ENCODE data around the gene SAMD11.
"Not testable (repeated sequence)": the region's sequence is repeated elsewhere in the genome, so short reads cannot be mapped to it uniquely, and the experiment has no call there.

SAMD11 gene

DNA sequence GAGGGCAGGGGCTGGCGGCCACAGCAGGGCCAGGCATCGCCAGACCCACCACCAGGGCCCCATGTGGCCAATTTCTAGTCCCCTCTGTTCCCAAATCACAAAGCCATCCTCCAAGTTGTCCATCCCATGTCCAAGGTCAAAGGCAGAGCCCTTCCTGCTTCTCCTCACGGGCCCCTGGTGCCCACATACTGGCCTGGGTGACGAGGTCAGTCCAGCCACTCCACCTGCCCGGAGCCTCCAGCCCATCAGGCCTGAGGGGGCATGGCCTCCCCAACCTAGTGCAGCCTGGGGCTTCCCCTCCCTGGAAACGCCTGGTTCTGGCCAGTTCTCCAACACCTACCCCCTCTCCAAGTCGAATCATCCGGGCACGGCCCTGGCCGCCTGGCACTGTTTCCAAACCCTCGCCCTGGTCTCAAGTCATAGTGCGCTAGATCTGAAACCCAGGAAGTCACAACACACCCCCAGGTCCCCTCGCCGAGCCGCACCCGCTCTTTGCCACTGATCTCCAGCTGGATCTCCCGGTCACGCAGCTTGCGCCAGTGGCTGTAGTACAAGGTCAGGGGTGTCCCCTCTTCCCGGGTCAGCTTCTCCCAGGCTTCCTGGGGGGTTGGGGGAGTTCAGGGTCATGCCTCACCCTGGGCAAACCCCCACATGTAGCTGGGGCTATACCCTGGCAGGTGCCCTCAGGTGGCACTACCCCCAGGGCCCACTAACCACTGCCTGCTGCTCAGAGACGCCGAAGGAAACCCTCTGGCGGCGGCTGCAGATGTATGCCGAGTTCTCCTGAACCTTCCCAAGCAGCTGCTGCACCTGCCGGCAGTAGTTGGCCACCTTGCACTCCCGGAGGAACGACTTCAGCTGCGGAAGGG is 22.2 kb downstream of the SAMD11 start:
- no peak for DNase-seq

DNA sequence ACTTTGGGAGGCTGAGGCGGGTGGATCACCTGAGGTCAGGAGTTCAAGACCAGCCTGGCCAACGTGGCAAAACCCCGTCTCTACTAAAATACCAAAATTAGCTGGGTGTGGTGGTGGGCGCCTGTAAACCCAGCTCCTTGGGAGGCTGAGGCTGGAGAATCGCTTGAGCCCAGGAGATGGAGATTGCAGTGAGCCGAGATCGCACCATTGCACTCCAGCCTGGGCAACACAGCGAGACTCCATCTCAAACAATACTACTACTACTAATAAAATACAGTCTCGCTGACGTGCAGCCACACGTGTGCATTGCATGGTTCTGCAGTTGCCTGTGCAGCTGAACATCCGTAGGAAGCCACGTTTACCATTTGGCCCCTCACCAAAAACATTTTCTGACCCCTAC is 23.1 kb downstream of the SAMD11 start:
- not testable (repeated sequence) for DNase-seq

- no peak for DNase-seq
These were observed 24.2 kb downstream of the SAMD11 start for GRCh38 chr1:947958-948357.

DNA sequence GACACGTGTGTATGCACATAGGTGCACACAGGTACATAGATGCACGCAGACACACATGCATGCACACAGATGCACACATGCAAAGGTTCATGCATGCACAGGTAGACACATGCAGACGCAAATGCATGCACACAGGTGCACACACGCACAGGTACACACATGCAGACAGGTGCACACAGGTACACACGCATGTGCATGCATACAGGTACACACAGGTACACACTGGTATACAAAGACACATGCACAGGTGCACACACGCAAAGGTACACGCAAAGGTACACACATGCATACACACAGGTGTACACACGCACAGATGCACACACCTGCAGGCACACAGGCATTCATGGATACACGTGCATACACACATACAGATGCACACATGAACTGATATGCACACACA is 26.5 kb downstream of the SAMD11 start:
- DNase-seq = no peak

DNA sequence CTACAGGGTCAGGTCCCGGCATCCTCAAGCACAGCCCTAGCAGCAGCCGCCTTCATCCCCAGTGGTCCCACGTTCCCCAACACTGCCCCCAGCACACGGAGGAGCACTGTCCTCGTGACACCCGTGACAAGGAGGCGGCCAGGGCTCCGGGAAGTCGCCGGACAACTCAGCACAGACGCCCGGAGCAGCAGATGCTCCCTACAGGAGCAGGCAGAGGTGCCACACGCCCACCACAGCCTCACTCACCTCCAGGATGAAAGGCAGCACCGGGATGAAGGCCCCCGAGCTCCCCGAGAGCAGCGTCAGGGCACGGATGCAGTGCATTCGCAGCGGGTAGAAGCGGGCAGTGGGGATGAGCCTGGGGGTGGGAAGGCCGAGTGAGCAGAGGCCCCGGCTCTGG is 27.2 kb downstream of the SAMD11 start:
- no peak for DNase-seq

- no peak for DNase-seq
These were observed 27.6 kb downstream of the SAMD11 start for GRCh38 chr1:951364-951763.

DNA sequence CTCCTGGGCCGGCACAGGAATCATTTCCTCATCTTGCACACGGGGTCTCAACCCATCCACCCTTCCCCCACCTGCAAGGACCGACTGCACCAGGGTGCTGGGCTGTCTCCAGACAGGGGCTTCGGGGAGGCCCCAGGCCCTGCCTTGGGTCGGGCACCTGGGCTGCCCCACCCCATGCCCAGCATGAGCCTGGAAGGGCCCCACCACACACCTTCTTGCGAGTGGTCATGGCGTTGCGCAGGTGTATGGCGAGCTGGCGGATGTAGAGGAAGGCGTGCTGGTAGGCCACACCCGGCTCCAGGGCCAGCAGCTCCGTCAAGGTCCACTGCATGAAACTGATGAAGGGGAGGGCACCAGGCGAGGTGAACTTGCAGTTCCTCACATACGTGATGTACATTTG is 28.5 kb downstream of the SAMD11 start:
- no peak for DNase-seq

DNA sequence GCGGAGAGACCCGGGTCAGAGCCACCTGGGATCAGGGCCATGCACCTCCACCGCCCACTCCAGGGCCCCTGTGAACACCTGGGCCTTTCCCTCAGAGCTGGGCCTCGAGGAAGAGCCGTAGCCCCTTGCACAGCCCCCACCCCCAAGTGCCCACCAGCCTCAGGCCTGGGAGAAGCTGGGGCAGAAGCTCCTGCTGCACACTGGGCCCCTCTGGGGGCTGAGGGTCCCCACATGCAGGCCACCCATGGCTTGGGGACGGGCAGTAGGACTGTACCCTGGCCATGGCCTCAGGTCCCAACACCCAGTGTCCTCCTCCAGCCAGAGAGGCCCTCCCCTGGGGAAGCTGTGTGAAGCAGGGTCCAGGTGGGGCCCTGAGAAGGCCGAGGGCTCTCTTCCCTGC is 28.9 kb downstream of the SAMD11 start:
- no peak for DNase-seq

DNA sequence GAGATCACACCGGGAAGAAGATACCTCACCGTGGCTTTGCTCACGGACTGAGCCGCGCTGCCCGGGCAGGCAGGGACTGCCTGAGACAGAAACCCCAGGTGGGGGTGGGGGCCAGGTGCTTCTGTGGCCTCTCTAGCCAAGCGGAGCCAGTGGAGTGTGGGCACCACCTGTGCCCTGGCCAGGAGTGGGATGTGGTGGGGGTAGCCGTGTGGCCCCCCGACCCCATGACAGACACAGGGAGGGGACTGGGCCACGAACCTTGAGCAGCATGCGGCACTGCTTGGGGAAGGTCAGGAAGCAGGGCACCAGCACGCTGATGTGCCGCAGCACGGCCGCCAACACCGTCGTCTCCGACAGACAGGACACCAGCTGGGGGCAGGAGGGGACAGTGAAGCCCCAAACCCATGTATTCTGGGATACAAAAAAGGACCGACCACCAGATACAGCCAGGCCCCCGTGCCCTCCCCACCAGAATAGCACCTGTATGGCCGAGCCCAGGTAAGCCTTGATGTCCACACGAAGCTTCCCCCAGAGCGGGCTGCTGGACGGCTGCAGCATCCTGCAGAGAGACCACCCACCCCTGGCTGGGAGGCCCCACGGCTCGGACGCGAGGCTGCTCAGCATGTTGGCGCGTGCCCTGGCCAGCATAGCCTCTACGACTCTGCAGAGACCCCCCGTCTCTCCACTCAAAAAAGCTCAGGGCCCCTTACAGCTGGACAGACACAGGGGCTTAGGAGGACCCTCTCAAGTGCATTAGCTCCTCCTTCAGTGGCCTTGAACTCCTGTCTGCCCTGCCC is 30.0 kb downstream of the SAMD11 start:
- DNase-seq = no peak

DNA sequence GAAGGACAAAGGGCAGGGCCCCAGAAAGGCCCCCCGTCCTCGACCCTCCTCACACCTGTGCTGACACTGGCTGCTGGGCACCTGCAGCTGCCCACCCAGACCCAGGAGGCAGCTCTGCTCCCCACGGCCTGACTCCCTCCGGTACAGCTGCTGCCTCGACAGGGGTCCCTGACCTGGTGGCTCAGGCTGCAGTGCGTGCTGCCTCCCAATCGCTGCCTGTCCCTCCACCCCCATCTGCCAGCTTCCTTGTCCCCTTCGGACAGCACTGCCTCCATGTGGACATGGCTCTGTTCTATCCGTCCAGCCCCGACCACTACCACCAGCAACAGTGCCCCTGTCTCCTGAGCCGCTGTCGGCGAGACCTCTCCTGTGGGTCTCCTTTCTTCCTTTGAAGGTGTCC is 31.2 kb downstream of the SAMD11 start:
- no peak for DNase-seq

GRCh38 chr1:955474-955873 is 31.8 kb downstream of the SAMD11 start:
- DNase-seq = no peak

GRCh38 chr1:956636-957035 is 32.9 kb downstream of the SAMD11 start:
- no peak for DNase-seq

- DNase-seq = peak; percentile 76 to 79
These were observed 35.4 kb downstream of the SAMD11 start, which contains the start of gene NOC2L for GRCh38 chr1:958823-959730. Gene NOC2L (minus strand): TSS chr1:959256. CDS start chr1:959240, 16 bp downstream.

DNA sequence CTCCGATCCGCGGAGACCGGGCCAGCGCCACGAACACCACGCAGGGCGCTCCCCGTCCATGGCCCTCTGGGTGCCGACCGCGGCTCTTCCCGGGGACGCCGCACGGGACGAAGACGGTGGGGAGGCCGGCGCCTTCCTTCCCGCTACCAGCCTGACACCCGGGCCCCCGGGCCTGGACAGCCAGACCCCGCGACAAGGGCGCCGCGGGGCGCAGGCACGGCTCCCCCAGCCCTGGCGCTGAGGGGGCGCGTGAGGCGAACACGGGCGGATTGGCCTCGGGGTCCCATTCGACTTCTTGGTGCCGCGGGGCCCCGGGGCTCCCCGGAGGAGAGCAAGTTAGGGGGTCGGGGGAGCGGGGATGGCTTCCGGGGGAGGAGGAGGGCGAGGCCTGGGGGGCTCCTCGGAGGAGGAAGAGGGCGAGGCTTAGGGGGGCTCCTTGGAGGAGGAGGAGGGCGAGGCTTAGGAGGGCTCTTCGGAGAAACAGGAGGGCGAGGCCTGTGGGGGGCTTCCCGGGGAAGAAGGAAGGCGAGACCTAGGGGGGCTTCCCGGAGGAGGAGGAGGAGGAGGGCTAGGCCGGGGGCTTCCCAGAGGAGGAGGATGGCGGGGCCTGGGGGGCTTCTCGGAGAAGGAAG is 36.1 kb downstream of the SAMD11 start:
- DNase-seq = no peak

GRCh38 chr1:960363-961131 is 36.8 kb downstream of the SAMD11 start, which contains the start of gene KLHL17:
Gene KLHL17 (plus strand): TSS chr1:960584. CDS start chr1:960694, 110 bp downstream.
- peak; percentile 34 to 48 for DNase-seq

- DNase-seq = no peak
These were observed 37.5 kb downstream of the SAMD11 start for GRCh38 chr1:961132-961669.

DNA sequence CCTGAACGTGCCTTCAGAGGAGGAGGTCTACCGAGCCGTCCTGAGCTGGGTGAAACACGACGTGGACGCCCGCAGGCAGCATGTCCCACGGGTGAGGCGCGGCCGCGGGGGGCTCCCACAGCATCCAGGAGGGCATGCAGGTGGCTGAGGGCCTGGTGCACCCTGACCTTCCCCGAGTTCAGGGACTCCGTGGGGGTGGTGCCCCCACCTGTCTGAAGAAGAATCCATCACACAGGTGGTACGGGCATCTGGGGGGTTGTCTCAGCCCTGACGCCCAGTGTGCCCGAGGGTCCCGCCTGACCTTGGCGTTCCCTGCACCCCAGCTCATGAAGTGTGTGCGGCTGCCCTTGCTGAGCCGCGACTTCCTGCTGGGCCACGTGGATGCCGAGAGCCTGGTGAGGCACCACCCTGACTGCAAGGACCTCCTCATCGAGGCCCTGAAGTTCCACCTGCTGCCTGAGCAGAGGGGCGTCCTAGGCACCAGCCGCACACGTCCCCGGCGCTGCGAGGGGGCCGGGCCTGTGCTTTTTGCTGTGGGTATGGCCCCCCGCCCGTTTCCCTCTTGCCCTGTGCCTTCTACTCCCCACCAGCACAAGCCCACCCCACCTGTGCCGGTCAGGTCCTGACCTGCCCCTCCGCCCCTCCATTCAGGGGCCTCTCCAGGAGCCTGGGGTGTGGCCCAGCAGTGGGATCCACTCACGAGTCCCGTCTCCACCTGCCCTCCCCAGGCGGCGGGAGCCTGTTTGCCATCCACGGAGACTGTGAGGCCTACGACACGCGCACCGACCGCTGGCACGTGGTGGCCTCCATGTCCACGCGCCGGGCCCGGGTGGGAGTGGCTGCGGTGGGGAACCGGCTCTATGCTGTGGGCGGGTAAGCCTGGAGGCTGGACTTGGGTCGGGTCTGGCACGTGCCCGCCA is 38.9 kb downstream of the SAMD11 start:
- no peak for DNase-seq

- DNase-seq = no peak
These were observed 39.6 kb downstream of the SAMD11 start for GRCh38 chr1:963301-963651.

- DNase-seq = no peak
These were observed 40.2 kb downstream of the SAMD11 start for GRCh38 chr1:963746-964525.
